Measurements from ENCODE around the gene PRPF38A. TPM values are rescaled to one million over a fixed set of nuclear protein-coding genes. Genes with fewer than 3 reads are reported as not detected.
A peak's percentile ranks its signal among the peaks of the same experiment; 100 is the strongest.

Gene PRPF38A
- polyA plus RNA-seq, 2 of the 4 experiments (the other 2 are of a cell fraction): 12.9 to 30.4 TPM

DNA sequence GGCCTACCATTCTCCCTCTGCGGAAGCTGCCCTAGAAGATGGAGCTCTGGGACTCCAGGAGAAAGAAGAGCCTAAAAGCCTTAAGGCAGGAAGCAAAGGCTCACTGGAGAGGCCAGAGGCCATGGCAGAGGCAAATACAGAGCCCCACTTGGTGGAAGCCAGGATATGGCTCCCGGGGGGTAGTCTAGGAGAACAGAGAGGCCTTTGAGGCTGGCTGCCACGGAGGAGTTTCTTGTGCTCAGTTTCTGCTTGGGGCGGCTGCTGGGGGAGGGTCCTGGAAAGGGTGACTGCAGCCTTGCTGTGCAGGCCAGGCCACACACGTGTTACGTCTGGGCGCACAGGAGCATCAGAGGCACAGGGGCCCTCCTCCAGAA lies 43.8 kb upstream of the PRPF38A start (continued):
- no peak for TF ChIP-seq REST (IDR thresholded peaks at IDR 0.05)
- TF ChIP-seq ZSCAN20 (CRISPR knock-in tag; IDR thresholded peaks at IDR 0.05): no peak
- TF ChIP-seq, protein P1, sequence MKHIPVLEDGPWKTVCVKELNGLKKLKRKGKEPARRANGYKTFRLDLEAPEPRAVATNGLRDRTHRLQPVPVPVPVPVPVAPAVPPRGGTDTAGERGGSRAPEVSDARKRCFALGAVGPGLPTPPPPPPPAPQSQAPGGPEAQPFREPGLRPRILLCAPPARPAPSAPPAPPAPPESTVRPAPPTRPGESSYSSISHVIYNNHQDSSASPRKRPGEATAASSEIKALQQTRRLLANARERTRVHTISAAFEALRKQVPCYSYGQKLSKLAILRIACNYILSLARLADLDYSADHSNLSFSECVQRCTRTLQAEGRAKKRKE (CRISPR knock-in tag; IDR thresholded peaks at IDR 0.05; ENCODE audit: low read depth): no peak
- TF ChIP-seq, protein P2, sequence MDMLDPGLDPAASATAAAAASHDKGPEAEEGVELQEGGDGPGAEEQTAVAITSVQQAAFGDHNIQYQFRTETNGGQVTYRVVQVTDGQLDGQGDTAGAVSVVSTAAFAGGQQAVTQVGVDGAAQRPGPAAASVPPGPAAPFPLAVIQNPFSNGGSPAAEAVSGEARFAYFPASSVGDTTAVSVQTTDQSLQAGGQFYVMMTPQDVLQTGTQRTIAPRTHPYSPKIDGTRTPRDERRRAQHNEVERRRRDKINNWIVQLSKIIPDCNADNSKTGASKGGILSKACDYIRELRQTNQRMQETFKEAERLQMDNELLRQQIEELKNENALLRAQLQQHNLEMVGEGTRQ (IDR thresholded peaks at IDR 0.05): no peak
- no peak for TF ChIP-seq ESRRA (IDR thresholded peaks at IDR 0.05; ENCODE audit: borderline replicate concordance, low read length)
- TF ChIP-seq FOSB (CRISPR knock-in tag; IDR thresholded peaks at IDR 0.05): no peak
- TF ChIP-seq, protein P3, sequence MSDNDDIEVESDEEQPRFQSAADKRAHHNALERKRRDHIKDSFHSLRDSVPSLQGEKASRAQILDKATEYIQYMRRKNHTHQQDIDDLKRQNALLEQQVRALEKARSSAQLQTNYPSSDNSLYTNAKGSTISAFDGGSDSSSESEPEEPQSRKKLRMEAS (IDR thresholded peaks at IDR 0.05): no peak
- TF ChIP-seq TP53 (CRISPR knock-in tag; IDR thresholded peaks at IDR 0.05): no peak
- no peak for TF ChIP-seq ZC3H11A (IDR thresholded peaks at IDR 0.05)
- no peak for TF ChIP-seq NFE2L2 (conservative IDR thresholded peaks at IDR 0.05; ENCODE audit: low read length)
- TF ChIP-seq, protein P4, sequence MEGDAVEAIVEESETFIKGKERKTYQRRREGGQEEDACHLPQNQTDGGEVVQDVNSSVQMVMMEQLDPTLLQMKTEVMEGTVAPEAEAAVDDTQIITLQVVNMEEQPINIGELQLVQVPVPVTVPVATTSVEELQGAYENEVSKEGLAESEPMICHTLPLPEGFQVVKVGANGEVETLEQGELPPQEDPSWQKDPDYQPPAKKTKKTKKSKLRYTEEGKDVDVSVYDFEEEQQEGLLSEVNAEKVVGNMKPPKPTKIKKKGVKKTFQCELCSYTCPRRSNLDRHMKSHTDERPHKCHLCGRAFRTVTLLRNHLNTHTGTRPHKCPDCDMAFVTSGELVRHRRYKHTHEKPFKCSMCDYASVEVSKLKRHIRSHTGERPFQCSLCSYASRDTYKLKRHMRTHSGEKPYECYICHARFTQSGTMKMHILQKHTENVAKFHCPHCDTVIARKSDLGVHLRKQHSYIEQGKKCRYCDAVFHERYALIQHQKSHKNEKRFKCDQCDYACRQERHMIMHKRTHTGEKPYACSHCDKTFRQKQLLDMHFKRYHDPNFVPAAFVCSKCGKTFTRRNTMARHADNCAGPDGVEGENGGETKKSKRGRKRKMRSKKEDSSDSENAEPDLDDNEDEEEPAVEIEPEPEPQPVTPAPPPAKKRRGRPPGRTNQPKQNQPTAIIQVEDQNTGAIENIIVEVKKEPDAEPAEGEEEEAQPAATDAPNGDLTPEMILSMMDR (IDR thresholded peaks at IDR 0.05): no peak

DNA sequence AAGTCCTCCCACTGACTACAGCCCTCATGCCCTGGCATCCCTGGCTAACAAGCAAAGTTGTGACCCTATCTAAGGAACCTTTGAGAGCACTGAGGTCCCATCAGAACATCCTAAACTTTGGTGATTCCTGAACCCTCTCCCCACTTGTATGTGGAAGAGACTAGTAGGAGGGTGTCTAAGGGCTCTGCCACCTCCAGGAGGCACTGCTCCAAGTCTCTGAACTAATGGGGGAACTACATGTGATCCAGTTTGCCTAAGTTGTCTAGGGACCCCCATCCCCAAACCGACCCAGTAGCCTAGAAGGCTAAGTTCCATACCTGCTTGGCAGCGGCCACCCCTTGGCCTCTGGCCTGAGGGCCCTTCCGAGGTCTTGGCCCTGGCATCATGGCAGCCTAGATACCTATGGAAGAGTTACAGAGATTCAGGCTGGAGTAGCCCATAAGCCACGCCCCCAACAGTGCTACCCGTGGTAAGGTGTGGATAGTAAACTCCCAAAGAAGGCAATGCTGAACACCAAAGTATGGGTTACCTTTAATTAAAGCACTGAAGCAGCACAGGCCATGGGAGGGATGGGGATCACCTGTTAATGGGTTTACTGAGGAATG lies 40.1 kb upstream of the PRPF38A start:
- ATAC-seq (no peak), FAIRE-seq (no peak), DNase-seq (ENCODE audit: low read depth in 1 of 2, low spot score in 1 of 2) (no peak)
- 68% methylated on average over 2 of the region's 5 CpGs for WGBS (ENCODE audit: missing lambda C conversion rate)
- Histone ChIP-seq H3K4me1 (peaks cover 16% of the 10 kb centered on the region), H3K4me2 (peak overlapping the region; percentile 83), H3K4me3 (peak overlapping the region; percentile 97; the same call in 1 of the 3 replicates), H3K27ac (peak overlapping the region; percentile 98 to 99; a peak in 3 of 6 replicates), H3K9me3 (no peaks in the 10 kb centered on the region)
- TF ChIP-seq ZSCAN20 (CRISPR knock-in tag; IDR thresholded peaks at IDR 0.05): no peak
- TF ChIP-seq CHD2 (IDR thresholded peaks at IDR 0.05; ENCODE audit: low read length, partially characterized antibody): no peak
- TF ChIP-seq, protein P5, sequence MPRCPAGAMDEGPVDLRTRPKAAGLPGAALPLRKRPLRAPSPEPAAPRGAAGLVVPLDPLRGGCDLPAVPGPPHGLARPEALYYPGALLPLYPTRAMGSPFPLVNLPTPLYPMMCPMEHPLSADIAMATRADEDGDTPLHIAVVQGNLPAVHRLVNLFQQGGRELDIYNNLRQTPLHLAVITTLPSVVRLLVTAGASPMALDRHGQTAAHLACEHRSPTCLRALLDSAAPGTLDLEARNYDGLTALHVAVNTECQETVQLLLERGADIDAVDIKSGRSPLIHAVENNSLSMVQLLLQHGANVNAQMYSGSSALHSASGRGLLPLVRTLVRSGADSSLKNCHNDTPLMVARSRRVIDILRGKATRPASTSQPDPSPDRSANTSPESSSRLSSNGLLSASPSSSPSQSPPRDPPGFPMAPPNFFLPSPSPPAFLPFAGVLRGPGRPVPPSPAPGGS (IDR thresholded peaks at IDR 0.05): no peak
- no peak for TF ChIP-seq JUN (IDR thresholded peaks at IDR 0.05)
- no peak for TF ChIP-seq EHMT2 (IDR thresholded peaks at IDR 0.05; ENCODE audit: low read depth)
- no peak for TF ChIP-seq EHF (CRISPR knock-in tag; IDR thresholded peaks at IDR 0.05)
- no peak for TF ChIP-seq SREBF2 (IDR thresholded peaks at IDR 0.05)
- TF ChIP-seq HES2 (IDR thresholded peaks at IDR 0.05): no peak
- TF ChIP-seq RAD21 (conservative IDR thresholded peaks at IDR 0.05 in 1 of 2, IDR thresholded peaks at IDR 0.05 in 1 of 2): no peak
- no peak for TF ChIP-seq ZNF302 (CRISPR knock-in tag; IDR thresholded peaks at IDR 0.05)
- no peak for TF ChIP-seq CHD4 (IDR thresholded peaks at IDR 0.05; ENCODE audit: borderline replicate concordance)
- no peak for TF ChIP-seq HOXA7 (CRISPR knock-in tag; IDR thresholded peaks at IDR 0.05)
- CTCF ChIA-PET: no interaction called here
- POLR2A ChIA-PET: no interaction called here
